ENCODE data around the gene SLC4A5. TPM values are rescaled to one million over a fixed set of nuclear protein-coding genes. Genes with fewer than 3 reads are reported as not detected.

SLC4A5 gene
- polyA plus RNA-seq, 2 of the 4 experiments (the other 2 are of a cell fraction), result 0.50 to 1.1 TPM

GRCh38 chr2:74198461-74199274 is 144.5 kb downstream of the SLC4A5 start, which contains the start of gene MTHFD2 (continued):
- peak in 1 of 2 experiments; percentile 13; a peak in 1 of 5 replicates for TF ChIP-seq EP300 (IDR thresholded peaks at IDR 0.05)
- TF ChIP-seq RCOR1 (IDR thresholded peaks at IDR 0.05; ENCODE audit: low read depth, low read length), result no peak
- TF ChIP-seq ZSCAN20 (CRISPR knock-in tag; IDR thresholded peaks at IDR 0.05), result no peak
- TF ChIP-seq USF2 (IDR thresholded peaks at IDR 0.05), result peak; percentile 85
- TF ChIP-seq FOSB (CRISPR knock-in tag; IDR thresholded peaks at IDR 0.05), result 0 out of 2 replicates have a peak, but pooled peaks have one; percentile 42
- TF ChIP-seq SMC3 (IDR thresholded peaks at IDR 0.05), result no peak
- TF ChIP-seq EHF (CRISPR knock-in tag; IDR thresholded peaks at IDR 0.05), result no peak
- TF ChIP-seq, protein P1, sequence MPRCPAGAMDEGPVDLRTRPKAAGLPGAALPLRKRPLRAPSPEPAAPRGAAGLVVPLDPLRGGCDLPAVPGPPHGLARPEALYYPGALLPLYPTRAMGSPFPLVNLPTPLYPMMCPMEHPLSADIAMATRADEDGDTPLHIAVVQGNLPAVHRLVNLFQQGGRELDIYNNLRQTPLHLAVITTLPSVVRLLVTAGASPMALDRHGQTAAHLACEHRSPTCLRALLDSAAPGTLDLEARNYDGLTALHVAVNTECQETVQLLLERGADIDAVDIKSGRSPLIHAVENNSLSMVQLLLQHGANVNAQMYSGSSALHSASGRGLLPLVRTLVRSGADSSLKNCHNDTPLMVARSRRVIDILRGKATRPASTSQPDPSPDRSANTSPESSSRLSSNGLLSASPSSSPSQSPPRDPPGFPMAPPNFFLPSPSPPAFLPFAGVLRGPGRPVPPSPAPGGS (IDR thresholded peaks at IDR 0.05), result peak; percentile 99
- TF ChIP-seq MYC (IDR thresholded peaks at IDR 0.05; ENCODE audit: borderline replicate concordance, low read length), result peak; percentile 100
- TF ChIP-seq, protein P2, sequence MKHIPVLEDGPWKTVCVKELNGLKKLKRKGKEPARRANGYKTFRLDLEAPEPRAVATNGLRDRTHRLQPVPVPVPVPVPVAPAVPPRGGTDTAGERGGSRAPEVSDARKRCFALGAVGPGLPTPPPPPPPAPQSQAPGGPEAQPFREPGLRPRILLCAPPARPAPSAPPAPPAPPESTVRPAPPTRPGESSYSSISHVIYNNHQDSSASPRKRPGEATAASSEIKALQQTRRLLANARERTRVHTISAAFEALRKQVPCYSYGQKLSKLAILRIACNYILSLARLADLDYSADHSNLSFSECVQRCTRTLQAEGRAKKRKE (CRISPR knock-in tag; IDR thresholded peaks at IDR 0.05; ENCODE audit: low read depth), result no peak
- TF ChIP-seq MAFK (IDR thresholded peaks at IDR 0.05; ENCODE audit: partially characterized antibody), result no peak
- TF ChIP-seq RNF2 (IDR thresholded peaks at IDR 0.05; ENCODE audit: borderline replicate concordance, low read depth), result no peak
- TF ChIP-seq ELK1 (IDR thresholded peaks at IDR 0.05; ENCODE audit: low read depth, low read length), result no peak
- TF ChIP-seq, protein P3, sequence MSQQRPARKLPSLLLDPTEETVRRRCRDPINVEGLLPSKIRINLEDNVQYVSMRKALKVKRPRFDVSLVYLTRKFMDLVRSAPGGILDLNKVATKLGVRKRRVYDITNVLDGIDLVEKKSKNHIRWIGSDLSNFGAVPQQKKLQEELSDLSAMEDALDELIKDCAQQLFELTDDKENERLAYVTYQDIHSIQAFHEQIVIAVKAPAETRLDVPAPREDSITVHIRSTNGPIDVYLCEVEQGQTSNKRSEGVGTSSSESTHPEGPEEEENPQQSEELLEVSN (IDR thresholded peaks at IDR 0.05; ENCODE audit: borderline replicate concordance, low read depth), result peak; percentile 97
- TF ChIP-seq CEBPB (IDR thresholded peaks at IDR 0.05), result no peak; a peak in 1 of 4 replicates
- TF ChIP-seq CHD2 (IDR thresholded peaks at IDR 0.05; ENCODE audit: low read length, partially characterized antibody), result peak; percentile 15
- TF ChIP-seq HMGXB4 (CRISPR knock-in tag; IDR thresholded peaks at IDR 0.05; ENCODE audit: borderline replicate concordance), result peak; percentile 72; the same call in 1 of the 2 replicates
- TF ChIP-seq ZFP36 (IDR thresholded peaks at IDR 0.05; ENCODE audit: borderline replicate concordance, partially characterized antibody), result no peak
- TF ChIP-seq, protein P4, sequence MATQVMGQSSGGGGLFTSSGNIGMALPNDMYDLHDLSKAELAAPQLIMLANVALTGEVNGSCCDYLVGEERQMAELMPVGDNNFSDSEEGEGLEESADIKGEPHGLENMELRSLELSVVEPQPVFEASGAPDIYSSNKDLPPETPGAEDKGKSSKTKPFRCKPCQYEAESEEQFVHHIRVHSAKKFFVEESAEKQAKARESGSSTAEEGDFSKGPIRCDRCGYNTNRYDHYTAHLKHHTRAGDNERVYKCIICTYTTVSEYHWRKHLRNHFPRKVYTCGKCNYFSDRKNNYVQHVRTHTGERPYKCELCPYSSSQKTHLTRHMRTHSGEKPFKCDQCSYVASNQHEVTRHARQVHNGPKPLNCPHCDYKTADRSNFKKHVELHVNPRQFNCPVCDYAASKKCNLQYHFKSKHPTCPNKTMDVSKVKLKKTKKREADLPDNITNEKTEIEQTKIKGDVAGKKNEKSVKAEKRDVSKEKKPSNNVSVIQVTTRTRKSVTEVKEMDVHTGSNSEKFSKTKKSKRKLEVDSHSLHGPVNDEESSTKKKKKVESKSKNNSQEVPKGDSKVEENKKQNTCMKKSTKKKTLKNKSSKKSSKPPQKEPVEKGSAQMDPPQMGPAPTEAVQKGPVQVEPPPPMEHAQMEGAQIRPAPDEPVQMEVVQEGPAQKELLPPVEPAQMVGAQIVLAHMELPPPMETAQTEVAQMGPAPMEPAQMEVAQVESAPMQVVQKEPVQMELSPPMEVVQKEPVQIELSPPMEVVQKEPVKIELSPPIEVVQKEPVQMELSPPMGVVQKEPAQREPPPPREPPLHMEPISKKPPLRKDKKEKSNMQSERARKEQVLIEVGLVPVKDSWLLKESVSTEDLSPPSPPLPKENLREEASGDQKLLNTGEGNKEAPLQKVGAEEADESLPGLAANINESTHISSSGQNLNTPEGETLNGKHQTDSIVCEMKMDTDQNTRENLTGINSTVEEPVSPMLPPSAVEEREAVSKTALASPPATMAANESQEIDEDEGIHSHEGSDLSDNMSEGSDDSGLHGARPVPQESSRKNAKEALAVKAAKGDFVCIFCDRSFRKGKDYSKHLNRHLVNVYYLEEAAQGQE (IDR thresholded peaks at IDR 0.05), result peak; percentile 59
- TF ChIP-seq CBX8 (IDR thresholded peaks at IDR 0.05), result no peak
- TF ChIP-seq NR3C1 (IDR thresholded peaks at IDR 0.05), result no peak
- peak; percentile 26; the same call in 1 of the 2 replicates for TF ChIP-seq HOXB5 (CRISPR knock-in tag; IDR thresholded peaks at IDR 0.05)
- TF ChIP-seq NFE2L2 (conservative IDR thresholded peaks at IDR 0.05; ENCODE audit: low read length), result no peak
- TF ChIP-seq PHF8 (IDR thresholded peaks at IDR 0.05; ENCODE audit: borderline replicate concordance, low read depth), result peak; percentile 100

Measured in A549 (cell line).